Stomach (tissue), 4 donors: Measurements from ENCODE around the gene VAMP2.

Source experiments
- CTCF ChIP-seq, 7 experiments: fragments of 450-650 bp in 4 of 7; fragments of 200-600 bp in 3 of 7; sonication (generic) in 3 of 7; IDR thresholded peaks; one replicate each; pipeline ENCODE4 v1.5.1; 2016 to 2019; ENCODE audit warnings: antibody characterized with exemption in 7 of 7, control low read depth in 2 of 7, mild to moderate bottlenecking in 1 of 7
- POLR2AphosphoS5 ChIP-seq, 3 donors: sonication (generic); formaldehyde crosslinking; IDR thresholded peaks; one replicate each; pipeline ENCODE4 v1.6.1; 2016; ENCODE audit warnings: antibody characterized with exemption in 3 of 3

GRCh38 chr17:8209907-8210760 lies 47.4 kb upstream of the VAMP2 start, which contains the start of gene AURKB:
- no peak for TF ChIP-seq CTCF (IDR thresholded peaks at IDR 0.05)
- TF ChIP-seq POLR2AphosphoS5 (IDR thresholded peaks at IDR 0.05) = peak in 1 of 3 donors; percentile 10
